ENCODE results near the gene KRABD2.

Gene KRABD2

GRCh38 chr17:8337802-8338752, 38.4 kb downstream of the KRABD2 start:
- H3K27me3 Mint-ChIP-seq, result peaks cover 5% of the 10 kb centered on the region
- no peak overlapping the region for H3K27ac Mint-ChIP-seq
- peaks cover 11% of the 10 kb centered on the region for H3K4me1 Mint-ChIP-seq
- H3K36me3 Mint-ChIP-seq, result no peaks in the 10 kb centered on the region
- H3K4me3 Mint-ChIP-seq, result peak overlapping the region; percentile 50
- ATAC-seq (ENCODE audit: low read depth) (peak; percentile 70), DNase-seq (ENCODE audit: low spot score in 2 of 2) (no peak)
- H3K9me3 Mint-ChIP-seq, result no peaks in the 10 kb centered on the region

DNA sequence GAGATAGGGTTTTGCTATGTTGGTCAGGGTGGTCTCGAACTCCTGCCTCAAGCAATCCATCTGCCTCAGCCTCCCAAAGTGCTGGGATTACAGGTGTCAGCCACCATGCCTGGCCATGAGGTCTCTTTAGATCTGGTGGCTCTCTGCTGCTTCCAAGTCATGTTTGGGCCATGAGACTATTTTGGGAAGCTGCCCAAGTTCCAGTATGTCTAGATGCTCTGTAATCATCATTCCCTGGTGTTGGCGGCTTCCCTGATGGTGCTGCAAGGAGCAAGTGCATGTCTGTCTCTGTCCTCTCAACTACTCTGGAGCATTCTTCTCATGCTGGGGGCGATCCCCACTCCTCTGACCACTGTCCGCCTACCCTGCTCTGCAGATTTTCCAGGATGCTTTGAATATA, 43.2 kb downstream of the KRABD2 start:
- Mint-ChIP-seq H3K36me3 (no peaks in the 10 kb centered on the region), H3K9me3 (no peaks in the 10 kb centered on the region), H3K27ac (no peak overlapping the region), H3K27me3 (peaks cover 16% of the 10 kb centered on the region), H3K4me1 (peaks cover 7% of the 10 kb centered on the region), H3K4me3 (no peak overlapping the region)
- no peak for DNase-seq (ENCODE audit: low spot score in 2 of 2)
- ATAC-seq (ENCODE audit: low read depth), result no peak

- ATAC-seq (ENCODE audit: low read depth) (no peak), DNase-seq (ENCODE audit: low spot score in 2 of 2) (no peak)
- Mint-ChIP-seq H3K27me3 (peaks cover 21% of the 10 kb centered on the region), H3K4me3 (no peak overlapping the region), H3K36me3 (no peaks in the 10 kb centered on the region), H3K27ac (no peak overlapping the region), H3K4me1 (peaks cover 1% of the 10 kb centered on the region), H3K9me3 (no peaks in the 10 kb centered on the region)
Measured at GRCh38 chr17:8332688-8333087, 43.8 kb downstream of the KRABD2 start.

DNA sequence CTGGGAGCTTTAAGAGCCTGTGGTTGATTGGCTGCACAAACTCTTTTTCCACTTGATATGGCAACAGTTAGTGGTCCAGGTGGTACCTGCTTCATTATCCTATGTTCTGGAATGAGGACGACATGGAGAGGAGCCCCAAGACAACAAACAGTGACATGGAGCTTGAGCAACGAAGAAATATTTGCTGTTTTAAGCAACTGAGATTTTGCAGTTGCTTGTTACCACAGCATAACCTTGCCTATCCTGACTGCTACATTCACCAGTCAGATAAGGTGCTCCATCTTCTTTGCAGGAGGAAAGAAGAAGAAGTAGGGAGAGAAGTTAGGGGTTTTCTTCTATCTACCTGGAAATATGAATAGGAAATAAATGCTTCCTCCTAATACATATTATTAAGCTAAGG, 44.4 kb downstream of the KRABD2 start:
- Mint-ChIP-seq H3K9me3 (no peaks in the 10 kb centered on the region), H3K4me3 (no peak overlapping the region), H3K36me3 (no peaks in the 10 kb centered on the region), H3K27me3 (peaks cover 21% of the 10 kb centered on the region), H3K27ac (no peak overlapping the region), H3K4me1 (no peaks in the 10 kb centered on the region)
- DNase-seq (ENCODE audit: low spot score in 2 of 2) (no peak), ATAC-seq (ENCODE audit: low read depth) (no peak)

DNA sequence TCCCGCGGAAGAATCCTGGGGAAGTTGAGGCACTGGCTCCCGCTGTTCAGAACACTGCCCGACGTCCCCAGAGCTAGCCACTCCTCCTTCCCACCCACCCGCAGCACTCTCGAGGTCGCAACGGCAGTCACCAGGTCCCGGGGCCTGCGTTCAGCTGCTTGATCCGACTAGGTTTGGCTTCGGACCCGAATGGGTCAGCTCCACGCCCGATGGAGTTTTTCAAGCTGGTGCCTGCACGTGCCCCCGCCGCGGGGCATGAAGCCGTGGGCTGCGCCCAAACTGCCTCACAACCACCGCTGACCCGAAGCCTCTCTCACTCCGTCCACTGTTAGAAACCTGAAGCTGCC, 49.2 kb downstream of the KRABD2 start:
- H3K9me3 Mint-ChIP-seq, result no peaks in the 10 kb centered on the region
- no peak for DNase-seq (ENCODE audit: low spot score in 2 of 2)
- peak overlapping the region; percentile 8 for H3K4me3 Mint-ChIP-seq
- peaks cover 32% of the 10 kb centered on the region for H3K27me3 Mint-ChIP-seq
- no peak for ATAC-seq (ENCODE audit: low read depth)
- H3K36me3 Mint-ChIP-seq, result no peaks in the 10 kb centered on the region
- no peak overlapping the region for H3K27ac Mint-ChIP-seq
- H3K4me1 Mint-ChIP-seq, result peaks cover 15% of the 10 kb centered on the region
